OCI-LY7 (cell line): Measurements from ENCODE around the gene IGFLR1.

ENCODE experiments used
- EZH2phosphoT487 ChIP-seq: fragments of 200-600 bp; sonication (generic); IDR thresholded peaks from 2 replicates; pipeline ENCODE4 v1.6.1; 2018; ENCODE audit warnings: low read depth, borderline replicate concordance, mild to moderate bottlenecking, mixed run types, antibody characterized with exemption, low read length, moderate library complexity, mixed read lengths
- TF ChIP-seq, protein P1 (sequence below): fragments of 200-600 bp; sonication (generic); conservative IDR thresholded peaks from 2 replicates; pipeline ENCODE4 v1.5.1; 2014; ENCODE audit warnings: mild to moderate bottlenecking, antibody characterized with exemption, low read length, moderate library complexity, mixed read lengths

DNA sequence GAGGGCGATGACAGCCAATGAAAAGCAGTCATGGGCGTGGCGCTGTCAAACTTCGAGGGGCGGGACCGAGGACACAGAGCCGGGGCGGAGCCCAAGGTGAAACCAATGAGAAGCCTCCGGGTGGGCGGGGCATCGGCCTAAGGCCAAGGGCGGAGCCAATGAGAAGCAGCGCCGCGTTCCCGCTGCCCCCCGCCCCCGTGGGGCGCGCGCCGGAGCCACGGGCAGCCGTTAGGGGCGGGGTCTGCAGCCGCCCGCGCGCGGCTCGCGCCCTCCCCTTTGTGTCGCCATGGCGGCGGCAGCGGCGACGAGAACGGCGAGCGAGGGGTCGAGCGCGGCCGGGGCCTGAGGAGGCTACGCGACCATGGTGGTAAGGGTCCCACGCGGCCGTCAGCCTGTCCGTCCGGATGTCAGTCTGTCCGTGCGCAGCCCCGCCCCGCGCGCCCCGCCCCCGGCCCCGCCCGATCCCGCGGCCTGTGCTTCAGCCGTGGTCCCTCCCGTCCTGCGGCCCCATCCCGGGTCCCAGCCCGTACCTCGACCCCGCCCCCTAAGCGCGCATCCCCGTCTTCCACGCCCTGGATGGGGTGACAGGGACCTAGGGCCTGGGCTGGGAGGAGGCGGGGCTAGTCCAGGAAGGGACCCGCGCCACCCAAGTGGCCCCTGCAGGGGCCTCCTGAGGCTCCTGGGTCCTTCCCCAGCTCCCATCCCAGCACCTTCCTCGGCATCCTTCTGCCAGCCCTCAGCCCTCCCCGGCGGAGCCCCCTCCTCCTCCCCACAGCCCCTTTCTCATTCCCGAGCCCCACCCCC lies 33.2 kb upstream of the IGFLR1 start, which contains the start of gene ARHGAP33:
- TF ChIP-seq, protein P1, sequence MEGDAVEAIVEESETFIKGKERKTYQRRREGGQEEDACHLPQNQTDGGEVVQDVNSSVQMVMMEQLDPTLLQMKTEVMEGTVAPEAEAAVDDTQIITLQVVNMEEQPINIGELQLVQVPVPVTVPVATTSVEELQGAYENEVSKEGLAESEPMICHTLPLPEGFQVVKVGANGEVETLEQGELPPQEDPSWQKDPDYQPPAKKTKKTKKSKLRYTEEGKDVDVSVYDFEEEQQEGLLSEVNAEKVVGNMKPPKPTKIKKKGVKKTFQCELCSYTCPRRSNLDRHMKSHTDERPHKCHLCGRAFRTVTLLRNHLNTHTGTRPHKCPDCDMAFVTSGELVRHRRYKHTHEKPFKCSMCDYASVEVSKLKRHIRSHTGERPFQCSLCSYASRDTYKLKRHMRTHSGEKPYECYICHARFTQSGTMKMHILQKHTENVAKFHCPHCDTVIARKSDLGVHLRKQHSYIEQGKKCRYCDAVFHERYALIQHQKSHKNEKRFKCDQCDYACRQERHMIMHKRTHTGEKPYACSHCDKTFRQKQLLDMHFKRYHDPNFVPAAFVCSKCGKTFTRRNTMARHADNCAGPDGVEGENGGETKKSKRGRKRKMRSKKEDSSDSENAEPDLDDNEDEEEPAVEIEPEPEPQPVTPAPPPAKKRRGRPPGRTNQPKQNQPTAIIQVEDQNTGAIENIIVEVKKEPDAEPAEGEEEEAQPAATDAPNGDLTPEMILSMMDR = no peak
- no peak for TF ChIP-seq EZH2phosphoT487
